NCI-H82 treated with DMSO at 0.1 percent for 48 hours (cell line): Measurements from ENCODE around the gene BMPR2.
"Not testable (repeated sequence)": the region's sequence is repeated elsewhere in the genome, so short reads cannot be mapped to it uniquely, and the experiment has no call there.

Experiments
- DNase-seq: peaks from one replicate; lab custom pipeline; 2025; ENCODE audit not compliant: unreplicated experiment; lab: John Stamatoyannopoulos, UW

BMPR2 gene

GRCh38 chr2:202444000-202444399 is 67.9 kb downstream of the BMPR2 start:
- DNase-seq: no peak

GRCh38 chr2:202449344-202449743 is 73.2 kb downstream of the BMPR2 start:
- no peak for DNase-seq

- no peak for DNase-seq
These were observed 74.7 kb downstream of the BMPR2 start for GRCh38 chr2:202450785-202451184.

- DNase-seq: no peak
These were observed 76.6 kb downstream of the BMPR2 start for GRCh38 chr2:202452744-202453143.

GRCh38 chr2:202454536-202454935 is 78.4 kb downstream of the BMPR2 start:
- no peak for DNase-seq

GRCh38 chr2:202455114-202455513 is 79.0 kb downstream of the BMPR2 start:
- no peak for DNase-seq

GRCh38 chr2:202460119-202460518 is 84.0 kb downstream of the BMPR2 start:
- no peak for DNase-seq

- no peak for DNase-seq
These were observed 103.0 kb downstream of the BMPR2 start for GRCh38 chr2:202479090-202479489.

- no peak for DNase-seq
These were observed 103.5 kb downstream of the BMPR2 start for GRCh38 chr2:202479610-202480009.

GRCh38 chr2:202486351-202486750 is 110.2 kb downstream of the BMPR2 start:
- no peak for DNase-seq

- no peak for DNase-seq
These were observed 112.5 kb downstream of the BMPR2 start for GRCh38 chr2:202488671-202489070.

GRCh38 chr2:202490479-202490878 is 114.4 kb downstream of the BMPR2 start:
- DNase-seq: no peak

- DNase-seq: no peak
These were observed 115.4 kb downstream of the BMPR2 start for GRCh38 chr2:202491514-202491913.

GRCh38 chr2:202494300-202495229 is 118.4 kb downstream of the BMPR2 start:
- no peak for DNase-seq

- DNase-seq: no peak
These were observed 119.1 kb downstream of the BMPR2 start for GRCh38 chr2:202495230-202495604.

GRCh38 chr2:202496835-202497472 is 120.8 kb downstream of the BMPR2 start:
- not testable (repeated sequence) for DNase-seq

- not testable (repeated sequence) for DNase-seq
These were observed 121.3 kb downstream of the BMPR2 start for GRCh38 chr2:202497473-202497866.

GRCh38 chr2:202499841-202500240 is 123.7 kb downstream of the BMPR2 start:
- not testable (repeated sequence) for DNase-seq

GRCh38 chr2:202503276-202503675 is 127.1 kb downstream of the BMPR2 start:
- DNase-seq: not testable (repeated sequence)

- no peak for DNase-seq
These were observed 132.6 kb downstream of the BMPR2 start for GRCh38 chr2:202508686-202509085.

GRCh38 chr2:202510911-202511310 is 134.8 kb downstream of the BMPR2 start:
- DNase-seq: no peak

- DNase-seq: no peak
These were observed 136.0 kb downstream of the BMPR2 start for GRCh38 chr2:202512176-202512575.
